Type B pancreatic cell (in vitro differentiated cells): ENCODE measurements around the gene GLT1D1. TPM values are rescaled to one million over a fixed set of nuclear protein-coding genes. Genes with fewer than 3 reads are reported as not detected.
A peak's percentile ranks its signal among the peaks of the same experiment; 100 is the strongest.

ENCODE experiments used
- DNase-seq: peaks from one replicate; pipeline ENCODE4 v3.0.0; 2021; ENCODE audit warnings: mixed read lengths; ENCODE audit not compliant: unreplicated experiment; ENCODE audit errors: extremely low spot score
- H3K27ac Mint-ChIP-seq: 2 replicates; pipeline ENCODE4 v1.8.0; 2021; ENCODE audit warnings: mild to moderate bottlenecking, mixed read lengths
- H3K27me3 Mint-ChIP-seq: 2 replicates; pipeline ENCODE4 v1.8.0; 2021; ENCODE audit warnings: mixed read lengths
- H3K36me3 Mint-ChIP-seq: 2 replicates; pipeline ENCODE4 v1.8.0; 2021; ENCODE audit warnings: mixed read lengths
- H3K4me1 Mint-ChIP-seq: one replicate; pipeline ENCODE4 v1.8.0; 2021; ENCODE audit warnings: mixed read lengths; ENCODE audit not compliant: unreplicated experiment
- H3K4me3 Mint-ChIP-seq: 2 replicates; pipeline ENCODE4 v1.8.0; 2021; ENCODE audit warnings: mild to moderate bottlenecking, mixed read lengths
- H3K9me3 Mint-ChIP-seq: 2 replicates; pipeline ENCODE4 v1.8.0; 2021; ENCODE audit warnings: mixed read lengths
- total RNA-seq: library from RNA; stranded (reverse); gene quantifications from 2 replicates; pipeline ENCODE4 v1.2.1, GENCODE V29; 2021; ENCODE audit warnings: low replicate concordance
- TF ChIP-seq, protein P1 (sequence below): fragments of 200-600 bp; sonication (generic); conservative IDR thresholded peaks from 2 replicates; pipeline ENCODE4 v1.5.0; 2021; ENCODE audit warnings: antibody characterized with exemption, mild to moderate bottlenecking

GLT1D1 gene
- total RNA-seq, 1 donor from 2014 or later = 2.5 TPM

DNA sequence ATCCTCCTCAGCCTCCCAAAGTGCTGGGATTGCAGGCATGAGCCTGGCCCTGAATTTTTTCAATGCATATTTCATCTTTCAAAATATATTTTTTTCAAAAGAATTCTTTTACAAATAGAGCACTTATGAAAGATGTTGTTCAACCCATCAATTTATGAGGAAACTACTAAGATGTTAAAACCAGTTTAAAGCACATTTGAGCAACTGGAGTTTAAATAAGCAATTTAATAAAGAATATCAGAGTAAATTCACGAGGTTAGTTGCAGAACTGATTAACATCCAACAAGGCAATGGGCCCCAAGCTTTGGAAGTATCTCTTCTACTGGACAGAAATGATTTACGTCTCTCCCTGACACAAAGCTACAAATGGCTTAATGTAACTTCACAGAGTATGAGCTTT lies 23.3 kb downstream of the GLT1D1 start:
- H3K36me3 Mint-ChIP-seq = peaks cover 6% of the 10 kb centered on the region
- TF ChIP-seq, protein P1, sequence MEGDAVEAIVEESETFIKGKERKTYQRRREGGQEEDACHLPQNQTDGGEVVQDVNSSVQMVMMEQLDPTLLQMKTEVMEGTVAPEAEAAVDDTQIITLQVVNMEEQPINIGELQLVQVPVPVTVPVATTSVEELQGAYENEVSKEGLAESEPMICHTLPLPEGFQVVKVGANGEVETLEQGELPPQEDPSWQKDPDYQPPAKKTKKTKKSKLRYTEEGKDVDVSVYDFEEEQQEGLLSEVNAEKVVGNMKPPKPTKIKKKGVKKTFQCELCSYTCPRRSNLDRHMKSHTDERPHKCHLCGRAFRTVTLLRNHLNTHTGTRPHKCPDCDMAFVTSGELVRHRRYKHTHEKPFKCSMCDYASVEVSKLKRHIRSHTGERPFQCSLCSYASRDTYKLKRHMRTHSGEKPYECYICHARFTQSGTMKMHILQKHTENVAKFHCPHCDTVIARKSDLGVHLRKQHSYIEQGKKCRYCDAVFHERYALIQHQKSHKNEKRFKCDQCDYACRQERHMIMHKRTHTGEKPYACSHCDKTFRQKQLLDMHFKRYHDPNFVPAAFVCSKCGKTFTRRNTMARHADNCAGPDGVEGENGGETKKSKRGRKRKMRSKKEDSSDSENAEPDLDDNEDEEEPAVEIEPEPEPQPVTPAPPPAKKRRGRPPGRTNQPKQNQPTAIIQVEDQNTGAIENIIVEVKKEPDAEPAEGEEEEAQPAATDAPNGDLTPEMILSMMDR = no peak
- peaks cover 10% of the 10 kb centered on the region for H3K9me3 Mint-ChIP-seq
- no peak for DNase-seq
- no peak overlapping the region for H3K4me3 Mint-ChIP-seq
- no peaks in the 10 kb centered on the region for H3K4me1 Mint-ChIP-seq
- no peak overlapping the region for H3K27ac Mint-ChIP-seq
- H3K27me3 Mint-ChIP-seq = no peaks in the 10 kb centered on the region

DNA sequence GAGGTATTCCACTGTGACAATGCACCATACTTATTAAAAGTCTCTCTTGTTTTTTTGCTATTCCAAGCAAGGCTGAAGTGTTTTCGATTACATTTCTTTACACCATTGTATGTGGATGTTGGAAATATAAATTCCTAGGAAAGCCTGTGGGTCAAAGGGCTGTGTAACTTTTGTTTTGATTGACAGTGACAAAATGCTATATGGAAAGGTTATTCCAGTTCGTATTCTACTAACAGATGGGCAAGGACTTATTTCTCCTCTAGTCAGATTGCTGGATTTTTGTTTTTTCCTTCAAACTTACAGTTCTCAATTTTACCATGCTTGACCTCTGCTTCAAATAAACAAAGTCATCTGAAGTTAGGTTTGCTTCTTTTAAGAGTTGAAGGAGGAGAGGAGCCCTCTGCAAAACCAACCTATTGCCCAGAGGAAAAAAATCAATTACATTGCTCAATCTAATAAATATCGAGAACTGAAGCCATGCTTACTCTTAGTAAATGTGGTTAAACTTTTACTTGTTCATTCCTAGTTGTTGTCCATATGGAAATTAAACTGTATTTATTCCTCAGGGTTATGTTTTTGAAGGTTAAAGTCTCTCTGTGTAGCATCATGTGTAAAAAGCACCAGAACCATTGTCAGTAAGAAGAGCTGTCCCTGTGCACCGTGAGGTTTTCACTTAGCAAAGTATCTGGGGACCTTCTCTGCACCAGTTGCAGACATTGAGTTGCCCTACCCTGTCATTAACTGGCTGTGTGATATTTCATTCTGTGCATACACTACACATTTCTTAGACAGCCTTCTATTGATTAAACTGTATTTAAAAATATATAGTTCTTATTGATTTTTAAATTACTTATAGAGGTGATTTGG lies 26.9 kb downstream of the GLT1D1 start:
- Mint-ChIP-seq H3K4me3 (no peak overlapping the region), H3K36me3 (peaks cover 6% of the 10 kb centered on the region), H3K27me3 (no peaks in the 10 kb centered on the region), H3K9me3 (peaks cover 5% of the 10 kb centered on the region), H3K27ac (no peak overlapping the region), H3K4me1 (no peaks in the 10 kb centered on the region)
- DNase-seq = no peak
- TF ChIP-seq, protein P1 = no peak

DNA sequence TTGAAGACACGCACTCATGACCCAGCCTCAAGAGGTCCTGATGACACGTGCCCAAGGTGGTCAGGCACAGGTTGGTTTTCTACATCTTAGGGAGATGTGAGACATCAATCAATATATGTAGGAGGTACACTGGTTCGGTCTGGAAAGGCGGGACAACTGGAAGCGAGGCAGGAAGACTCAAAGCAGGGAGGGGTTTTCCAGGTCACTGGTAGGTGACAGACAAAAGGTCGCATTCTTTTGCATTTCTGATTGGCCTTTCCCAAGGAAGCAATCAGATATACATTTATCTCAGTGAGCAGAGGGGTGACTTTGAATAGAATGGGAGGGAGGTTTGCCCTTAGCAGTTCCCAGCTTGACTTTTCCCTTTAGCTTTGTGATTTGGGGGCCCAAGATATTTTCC lies 38.6 kb downstream of the GLT1D1 start:
- Mint-ChIP-seq H3K4me3 (no peak overlapping the region), H3K27me3 (peaks cover 2% of the 10 kb centered on the region), H3K27ac (no peak overlapping the region), H3K36me3 (no peaks in the 10 kb centered on the region), H3K9me3 (no peaks in the 10 kb centered on the region), H3K4me1 (no peaks in the 10 kb centered on the region)
- TF ChIP-seq, protein P1 = no peak
- no peak for DNase-seq

DNA sequence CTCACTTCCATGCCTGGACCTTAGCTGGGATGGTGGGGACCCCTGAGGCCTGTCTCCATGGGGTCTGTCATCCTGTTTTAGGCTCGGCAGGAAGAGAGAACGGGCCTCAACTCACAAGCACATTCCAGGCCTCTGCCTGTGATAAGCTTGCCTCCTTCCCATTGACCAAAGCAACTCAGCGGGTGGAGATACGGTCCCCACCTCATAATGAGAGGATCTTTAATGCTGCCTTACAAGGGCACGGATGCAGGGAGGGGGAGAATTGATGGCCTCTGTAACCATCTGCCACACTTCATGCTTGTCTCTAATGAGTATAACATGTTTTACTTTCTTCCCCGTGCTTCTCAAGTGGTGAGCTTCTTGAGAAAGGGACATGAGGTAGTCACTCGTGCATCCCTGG lies 50.0 kb downstream of the GLT1D1 start:
- Mint-ChIP-seq H3K36me3 (no peaks in the 10 kb centered on the region), H3K4me3 (no peak overlapping the region), H3K9me3 (no peaks in the 10 kb centered on the region), H3K4me1 (no peaks in the 10 kb centered on the region), H3K27me3 (no peaks in the 10 kb centered on the region), H3K27ac (no peak overlapping the region)
- TF ChIP-seq, protein P1 = no peak
- DNase-seq = no peak

DNA sequence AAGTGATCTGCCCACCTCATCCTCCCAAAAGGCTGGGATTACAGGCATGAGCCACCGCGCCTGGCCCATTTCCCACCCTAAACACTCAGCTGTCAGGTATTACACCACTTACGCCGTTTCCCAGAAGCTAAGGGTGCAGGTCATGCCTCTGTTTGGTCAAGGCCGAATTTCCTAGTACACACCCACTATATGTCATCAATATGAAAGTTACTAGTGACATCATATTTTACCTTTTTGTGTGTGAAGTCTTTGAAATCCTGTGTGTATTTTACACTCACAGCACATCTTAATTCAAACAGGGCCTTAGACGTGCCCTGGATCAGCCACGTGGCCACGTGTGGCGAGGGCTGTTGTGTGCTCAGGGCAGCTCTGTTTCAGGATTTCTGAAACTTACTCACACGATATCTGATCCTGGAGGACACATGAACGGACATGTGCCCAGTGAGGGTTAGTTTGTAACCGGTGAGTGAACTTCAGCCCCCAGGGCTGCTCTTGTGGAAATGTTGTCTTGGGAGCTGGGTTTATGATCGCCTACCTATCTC lies 51.8 kb downstream of the GLT1D1 start:
- TF ChIP-seq, protein P1 = no peak
- no peak for DNase-seq
- Mint-ChIP-seq H3K27ac (peak overlapping the region; percentile 11), H3K4me1 (no peaks in the 10 kb centered on the region), H3K27me3 (no peaks in the 10 kb centered on the region), H3K36me3 (no peaks in the 10 kb centered on the region), H3K4me3 (no peak overlapping the region), H3K9me3 (no peaks in the 10 kb centered on the region)
